Naive thymus-derived CD4-positive, alpha-beta T cell (primary cell): ENCODE measurements around the gene GET4. TPM values are rescaled to one million over a fixed set of nuclear protein-coding genes. Genes with fewer than 3 reads are reported as not detected.

Experiments
- ATAC-seq: fragments of 150-1000 bp; cut with Tn5 transposase; 2 replicates; pipeline ENCODE4 v1.10.0; 2021; ENCODE audit warnings: mild to moderate bottlenecking, moderate library complexity
- CTCF ChIA-PET: fragments of 350-600 bp; sonication (Branson Sonifier 250); formaldehyde crosslinking; loops from one replicate; lab custom pipeline; 2021; ENCODE audit warnings: antibody characterized with exemption; lab: Charles Lee
- POLR2A ChIA-PET: fragments of 350-600 bp; sonication (Branson Sonifier 250); formaldehyde crosslinking; loops from one replicate; lab custom pipeline; 2021; ENCODE audit warnings: antibody characterized with exemption, inconsistent platforms; lab: Charles Lee
- DNase-seq, 9 donors: peaks; one replicate each; pipeline versions ENCODE4 v3.0.0 to v3.0.0-alpha.2; 2020 to 2022; ENCODE audit warnings: mixed read lengths in 1 of 9
- H3K27ac ChIP-seq: one replicate; pipeline ENCODE4 v1.7.0; 2013; ENCODE audit warnings: mild to moderate bottlenecking, low read depth, low read length, moderate library complexity
- H3K27me3 ChIP-seq, 2 donors: one replicate each; pipeline ENCODE4 v1.7.0; 2013; ENCODE audit warnings: low read length in 2 of 2, mild to moderate bottlenecking in 2 of 2, moderate library complexity in 2 of 2; ENCODE audit not compliant: control insufficient read depth in 2 of 2, insufficient read depth in 2 of 2
- H3K36me3 ChIP-seq, 3 experiments: 1 replicate in 2 of 3; 2 replicates in 1 of 3; pipeline ENCODE4 v1.7.0; 2013; ENCODE audit warnings: low read length in 3 of 3, mild to moderate bottlenecking in 3 of 3, moderate library complexity in 1 of 3; ENCODE audit not compliant: insufficient read depth in 3 of 3, control insufficient read depth in 2 of 3
- H3K4me1 ChIP-seq, 2 donors: one replicate each; pipeline ENCODE4 v1.7.0; 2013; ENCODE audit warnings: low read length in 2 of 2, mild to moderate bottlenecking in 2 of 2, moderate library complexity in 1 of 2; ENCODE audit not compliant: control insufficient read depth in 2 of 2, insufficient read depth in 2 of 2
- H3K4me3 ChIP-seq: 2 replicates; pipeline ENCODE4 v1.7.0; 2013; ENCODE audit warnings: mild to moderate bottlenecking, low read length
- H3K9me3 ChIP-seq, 3 experiments: 1 replicate in 2 of 3; 2 replicates in 1 of 3; pipeline ENCODE4 v1.7.0; 2013; ENCODE audit warnings: low read length in 3 of 3; ENCODE audit not compliant: control insufficient read depth in 2 of 3
- H3K27ac Mint-ChIP-seq, 9 donors: one replicate each; pipeline ENCODE4 v1.8.0; 2020 to 2022; ENCODE audit warnings: mixed read lengths in 9 of 9, mild to moderate bottlenecking in 8 of 9, moderate library complexity in 5 of 9, inconsistent platforms in 2 of 9
- H3K27me3 Mint-ChIP-seq, 5 donors: one replicate each; pipeline ENCODE4 v1.8.0; 2021 to 2022; ENCODE audit warnings: mixed read lengths in 5 of 5, mild to moderate bottlenecking in 1 of 5
- H3K36me3 Mint-ChIP-seq, 5 donors: one replicate each; pipeline ENCODE4 v1.8.0; 2020 to 2022; ENCODE audit warnings: mixed read lengths in 5 of 5, mild to moderate bottlenecking in 3 of 5, inconsistent platforms in 1 of 5
- H3K4me1 Mint-ChIP-seq, 7 donors: one replicate each; pipeline ENCODE4 v1.8.0; 2020 to 2022; ENCODE audit warnings: mixed read lengths in 7 of 7, mild to moderate bottlenecking in 3 of 7, inconsistent platforms in 1 of 7
- H3K4me3 Mint-ChIP-seq, 10 donors: one replicate each; pipeline ENCODE4 v1.8.0; 2020 to 2022; ENCODE audit warnings: mild to moderate bottlenecking in 10 of 10, mixed read lengths in 10 of 10, moderate library complexity in 6 of 10, inconsistent platforms in 2 of 10
- H3K9me3 Mint-ChIP-seq, 11 donors: one replicate each; pipeline ENCODE4 v1.8.0; 2020 to 2022; ENCODE audit warnings: mixed read lengths in 11 of 11, mild to moderate bottlenecking in 4 of 11, inconsistent platforms in 1 of 11, moderate library complexity in 1 of 11
- intact Hi-C, 2 donors: fragments of 100-400 bp; cut with micrococcal nuclease; formaldehyde crosslinking; loops; one replicate each; pipeline ENCODE4 v1.15.1; 2023
- polyA plus RNA-seq, 2 donors: library from polyadenylated mRNA; unstranded; fragments of 300-500 nt; fragmentation: Illumina TruSeq; gene quantifications; one replicate each; pipeline ENCODE4 v1.2.3, GENCODE V29; 2021
- total RNA-seq, 6 experiments: library from RNA in 5 of 6; stranded (reverse) in 5 of 6; gene quantifications; 1 replicate in 5 of 6; 2 replicates in 1 of 6; pipeline ENCODE4 v1.2.3 and lab custom pipeline; 2021 to 2026

Gene GET4
- total and polyA plus RNA-seq, 7 experiments from 2014 or later, result 20.5 to 82.1 (median 51.8) TPM

DNA sequence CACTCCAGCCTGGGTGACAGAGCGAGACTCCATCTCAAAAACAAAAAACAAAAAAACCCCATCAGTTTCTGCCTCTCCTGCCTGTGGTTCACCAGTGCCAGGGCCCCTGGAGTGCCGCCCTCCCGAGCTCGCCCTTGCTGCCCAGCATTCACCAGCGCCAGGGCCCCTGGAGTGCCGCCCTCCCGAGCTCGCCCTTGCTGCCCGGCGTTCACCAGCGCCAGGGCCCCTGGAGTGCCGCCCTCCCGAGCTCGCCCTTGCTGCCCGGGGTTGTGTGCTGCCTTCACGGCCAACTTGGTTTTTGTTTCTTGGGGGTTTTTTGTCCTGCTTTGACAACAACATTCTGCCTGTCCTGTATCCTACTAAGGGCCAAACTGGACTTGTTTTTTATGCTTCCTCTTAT, 13.2 kb upstream of the GET4 start:
- Histone ChIP-seq H3K27ac (no peak overlapping the region), H3K4me3 (no peak overlapping the region), H3K9me3 (no peaks in the 10 kb centered on the region), H3K27me3 (no peaks in the 10 kb centered on the region), H3K36me3 (peaks cover 6 to 83% (median 13%) of the 10 kb centered on the region in 3 experiments), H3K4me1 (no peaks in the 10 kb centered on the region)
- no peak overlapping the region for H3K4me3 Mint-ChIP-seq
- ChIA-PET CTCF (no interaction called here), POLR2A (no interaction called here)
- H3K27me3 Mint-ChIP-seq, result no peaks in the 10 kb centered on the region
- H3K36me3 Mint-ChIP-seq, result peaks cover 18 to 63% (median 40%) of the 10 kb centered on the region in 5 donors
- intact Hi-C loops, result no loop called here
- H3K9me3 Mint-ChIP-seq, result peaks cover 0 to 1% (median 0%) of the 10 kb centered on the region in 11 donors
- DNase-seq (no peak), ATAC-seq (no peak)
- peak overlapping the region in 1 of 9 donors; percentile 59 for H3K27ac Mint-ChIP-seq
- H3K4me1 Mint-ChIP-seq, result peaks cover 0 to 9% (median 0%) of the 10 kb centered on the region in 7 donors

- no peaks in the 10 kb centered on the region for H3K9me3 ChIP-seq
- H3K27ac ChIP-seq, result no peak overlapping the region
- Mint-ChIP-seq H3K36me3 (peaks cover 13 to 45% (median 30%) of the 10 kb centered on the region in 5 donors), H3K4me3 (no peak overlapping the region), H3K9me3 (no peaks in the 10 kb centered on the region), H3K4me1 (peaks cover 0 to 6% (median 4%) of the 10 kb centered on the region in 7 donors), H3K27me3 (no peaks in the 10 kb centered on the region), H3K27ac (no peak overlapping the region)
- intact Hi-C loops, result no loop called here
- ChIA-PET CTCF (no interaction called here), POLR2A (no interaction called here)
- H3K36me3 ChIP-seq, result peaks cover 0 to 77% (median 3%) of the 10 kb centered on the region in 3 experiments
- H3K27me3 ChIP-seq, result no peaks in the 10 kb centered on the region
- no peak for ATAC-seq
- no peaks in the 10 kb centered on the region for H3K4me1 ChIP-seq
- no peak for DNase-seq
- no peak overlapping the region for H3K4me3 ChIP-seq
Observed at GRCh38 chr7:865921-866320, 10.4 kb upstream of the GET4 start.

DNA sequence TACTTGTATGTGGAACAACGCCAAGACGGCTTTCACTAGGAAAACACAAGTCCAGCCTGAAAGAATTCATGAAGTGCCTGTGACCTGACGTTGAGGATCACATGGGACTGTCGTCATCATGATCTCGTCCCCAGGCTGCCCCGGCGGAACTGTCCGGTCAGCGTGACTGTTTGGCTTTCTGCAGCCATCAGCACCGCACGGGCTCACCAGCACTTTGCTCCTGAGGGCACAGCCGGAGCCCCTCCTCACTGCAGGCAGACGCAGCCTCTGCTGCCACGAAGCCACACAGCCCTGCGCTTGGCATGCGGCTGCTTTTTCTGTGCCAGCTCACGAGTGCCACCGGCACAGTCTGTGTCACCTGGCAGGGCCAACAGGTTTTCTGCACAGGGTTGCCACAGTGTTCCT, 9.4 kb upstream of the GET4 start:
- no peak for DNase-seq
- CTCF ChIA-PET, result no interaction called here
- peaks cover 0 to 72% (median 0%) of the 10 kb centered on the region in 3 experiments for H3K36me3 ChIP-seq
- H3K4me3 ChIP-seq, result no peak overlapping the region
- intact Hi-C loops, result no loop called here
- H3K4me3 Mint-ChIP-seq, result no peak overlapping the region
- H3K4me1 ChIP-seq, result no peaks in the 10 kb centered on the region
- no peak overlapping the region for H3K27ac Mint-ChIP-seq
- no peaks in the 10 kb centered on the region for H3K9me3 ChIP-seq
- H3K4me1 Mint-ChIP-seq, result peaks cover 0 to 6% (median 4%) of the 10 kb centered on the region in 7 donors
- H3K27me3 ChIP-seq, result no peaks in the 10 kb centered on the region
- ATAC-seq, result no peak
- H3K36me3 Mint-ChIP-seq, result peaks cover 2 to 37% (median 26%) of the 10 kb centered on the region in 5 donors
- no peaks in the 10 kb centered on the region for H3K9me3 Mint-ChIP-seq
- H3K27me3 Mint-ChIP-seq, result no peaks in the 10 kb centered on the region
- POLR2A ChIA-PET, result no interaction called here
- H3K27ac ChIP-seq, result no peak overlapping the region

- ATAC-seq, result no peak
- no peak overlapping the region for H3K4me3 ChIP-seq
- no peaks in the 10 kb centered on the region for H3K9me3 ChIP-seq
- DNase-seq, result no peak
- POLR2A ChIA-PET, result no interaction called here
- intact Hi-C loops, result no loop called here
- no peak overlapping the region for H3K27ac ChIP-seq
- Mint-ChIP-seq H3K9me3 (no peaks in the 10 kb centered on the region), H3K4me1 (peaks cover 0 to 6% (median 4%) of the 10 kb centered on the region in 7 donors), H3K4me3 (peak overlapping the region in 1 of 10 donors; percentile 14), H3K36me3 (peaks cover 0 to 37% (median 22%) of the 10 kb centered on the region in 5 donors), H3K27ac (peak overlapping the region in 1 of 9 donors; percentile 15), H3K27me3 (no peaks in the 10 kb centered on the region)
- peaks cover 0 to 72% (median 3%) of the 10 kb centered on the region in 3 experiments for H3K36me3 ChIP-seq
- CTCF ChIA-PET, result no interaction called here
- no peaks in the 10 kb centered on the region for H3K4me1 ChIP-seq
- no peaks in the 10 kb centered on the region for H3K27me3 ChIP-seq
Observed at GRCh38 chr7:867406-868188, 8.8 kb upstream of the GET4 start.

GRCh38 chr7:868189-868486, 8.2 kb upstream of the GET4 start:
- no peak overlapping the region for H3K4me3 ChIP-seq
- H3K9me3 ChIP-seq, result no peaks in the 10 kb centered on the region
- H3K4me1 ChIP-seq, result peaks cover 0 to 2% of the 10 kb centered on the region in 2 donors
- no peaks in the 10 kb centered on the region for H3K27me3 Mint-ChIP-seq
- intact Hi-C loops, result no loop called here
- H3K36me3 Mint-ChIP-seq, result peaks cover 0 to 39% (median 22%) of the 10 kb centered on the region in 5 donors
- no peak overlapping the region for H3K27ac ChIP-seq
- no peak overlapping the region for H3K27ac Mint-ChIP-seq
- H3K4me3 Mint-ChIP-seq, result no peak overlapping the region
- no peak for DNase-seq
- H3K36me3 ChIP-seq, result peaks cover 0 to 72% (median 3%) of the 10 kb centered on the region in 3 experiments
- CTCF ChIA-PET, result no interaction called here
- POLR2A ChIA-PET, result no interaction called here
- H3K27me3 ChIP-seq, result no peaks in the 10 kb centered on the region
- H3K4me1 Mint-ChIP-seq, result peaks cover 2 to 9% (median 5%) of the 10 kb centered on the region in 7 donors
- H3K9me3 Mint-ChIP-seq, result no peaks in the 10 kb centered on the region
- ATAC-seq, result no peak

DNA sequence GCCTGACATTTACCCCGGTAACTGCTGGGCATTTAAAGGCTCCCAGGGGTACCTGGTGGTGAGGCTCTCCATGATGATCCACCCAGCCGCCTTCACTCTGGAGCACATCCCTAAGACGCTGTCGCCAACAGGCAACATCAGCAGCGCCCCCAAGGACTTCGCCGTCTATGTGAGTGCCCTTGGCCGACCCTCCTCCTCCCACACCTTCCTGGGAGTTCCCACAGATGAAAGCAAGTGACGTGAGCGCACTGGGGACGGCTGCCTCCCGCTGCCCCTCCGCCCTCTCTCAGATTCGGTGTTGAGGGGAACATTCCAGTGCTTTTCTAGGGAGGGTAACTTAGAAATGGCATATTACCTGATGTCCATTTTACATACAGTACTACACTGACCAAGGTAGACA, 7.0 kb upstream of the GET4 start:
- no peaks in the 10 kb centered on the region for H3K9me3 ChIP-seq
- H3K27ac ChIP-seq, result no peak overlapping the region
- intact Hi-C loops, result no loop called here
- Mint-ChIP-seq H3K27me3 (no peaks in the 10 kb centered on the region), H3K36me3 (peaks cover 0 to 39% (median 25%) of the 10 kb centered on the region in 5 donors), H3K4me1 (peaks cover 5 to 19% (median 12%) of the 10 kb centered on the region in 7 donors), H3K4me3 (no peak overlapping the region), H3K27ac (peak overlapping the region in 2 of 9 donors; percentile 17 to 34), H3K9me3 (no peaks in the 10 kb centered on the region)
- CTCF ChIA-PET, result no interaction called here
- POLR2A ChIA-PET, result no interaction called here
- H3K27me3 ChIP-seq, result no peaks in the 10 kb centered on the region
- ATAC-seq, result no peak
- DNase-seq, result no peak
- H3K4me3 ChIP-seq, result no peak overlapping the region
- H3K4me1 ChIP-seq, result peaks cover 0 to 12% of the 10 kb centered on the region in 2 donors
- peaks cover 0 to 65% (median 3%) of the 10 kb centered on the region in 3 experiments for H3K36me3 ChIP-seq
